ENCODE measurements around the gene TBC1D22A. TPM values are rescaled to one million over a fixed set of nuclear protein-coding genes. Genes with fewer than 3 reads are reported as not detected.

The TBC1D22A gene
- polyA plus RNA-seq, 1 donor from 2014 or later, result 9.3 TPM

DNA sequence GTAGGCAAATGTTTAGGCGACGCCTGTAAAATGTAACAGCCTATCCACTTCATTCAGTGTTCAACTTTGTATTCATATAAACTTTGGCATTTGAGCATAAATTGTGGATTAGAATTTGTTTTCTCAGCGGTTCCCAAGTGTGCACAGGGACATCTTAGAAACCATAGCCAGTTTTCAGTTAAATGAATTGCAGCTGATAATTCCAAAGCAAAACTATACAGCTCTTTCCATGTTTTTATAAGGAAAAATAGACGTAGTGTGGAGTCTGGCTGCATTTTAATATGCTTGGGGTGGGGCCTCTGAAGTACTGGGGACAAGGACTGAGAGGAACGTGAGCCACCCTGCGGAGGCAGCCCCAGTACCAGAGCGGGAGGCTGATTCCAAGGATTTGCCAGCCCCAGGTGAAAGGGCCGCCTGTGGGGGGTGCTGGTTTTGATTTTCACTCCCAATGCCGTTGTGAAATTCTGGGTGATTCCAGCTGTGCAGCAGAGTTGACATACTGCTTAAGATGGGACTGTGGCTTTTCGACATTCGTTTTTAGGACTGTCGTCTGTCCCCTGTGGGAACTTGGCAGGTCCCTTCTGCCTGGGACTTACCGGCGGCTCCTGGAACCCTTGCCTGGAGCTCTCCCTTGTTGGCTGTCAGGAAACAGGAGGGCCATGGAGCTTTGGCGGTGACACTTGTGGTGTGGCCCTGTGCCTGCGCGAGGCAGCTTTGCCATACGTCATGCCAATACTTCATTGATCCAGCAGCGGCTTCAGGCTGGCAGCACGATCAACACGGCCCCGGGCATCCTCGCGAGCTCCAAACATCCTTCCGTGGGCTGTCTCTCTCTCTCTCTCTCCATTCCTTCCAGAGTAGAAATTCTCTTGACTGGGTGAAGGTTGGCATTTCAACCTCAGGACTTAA, 370.9 kb downstream of the TBC1D22A start:
- Histone ChIP-seq H4K20me1 (ENCODE audit: insufficient read depth) (no peaks in the 10 kb centered on the region), H3K9me3 (ENCODE audit: low read length) (no peaks in the 10 kb centered on the region), H3K27me3 (ENCODE audit: insufficient read depth, low read depth, low read length) (no peaks in the 10 kb centered on the region), H3K4me3 (ENCODE audit: low read length) (no peak overlapping the region), H2AFZ (ENCODE audit: low read depth, low read length) (no peak overlapping the region), H3K36me3 (ENCODE audit: insufficient read depth, low read length) (no peaks in the 10 kb centered on the region), H3K79me2 (replicated peaks; ENCODE audit: insufficient read depth, low read length) (no peaks in the 10 kb centered on the region), H3K4me2 (ENCODE audit: low read length) (no peak overlapping the region), H3F3A (ENCODE audit: insufficient read depth, low read length, poor library complexity, severe bottlenecking) (no peaks in the 10 kb centered on the region), H3K9me2 (ENCODE audit: insufficient read depth, low read length) (no peaks in the 10 kb centered on the region), H3K27ac (ENCODE audit: low read length) (no peak overlapping the region), H3K9ac (ENCODE audit: low read length) (no peak overlapping the region)
- TF ChIP-seq, protein P1, sequence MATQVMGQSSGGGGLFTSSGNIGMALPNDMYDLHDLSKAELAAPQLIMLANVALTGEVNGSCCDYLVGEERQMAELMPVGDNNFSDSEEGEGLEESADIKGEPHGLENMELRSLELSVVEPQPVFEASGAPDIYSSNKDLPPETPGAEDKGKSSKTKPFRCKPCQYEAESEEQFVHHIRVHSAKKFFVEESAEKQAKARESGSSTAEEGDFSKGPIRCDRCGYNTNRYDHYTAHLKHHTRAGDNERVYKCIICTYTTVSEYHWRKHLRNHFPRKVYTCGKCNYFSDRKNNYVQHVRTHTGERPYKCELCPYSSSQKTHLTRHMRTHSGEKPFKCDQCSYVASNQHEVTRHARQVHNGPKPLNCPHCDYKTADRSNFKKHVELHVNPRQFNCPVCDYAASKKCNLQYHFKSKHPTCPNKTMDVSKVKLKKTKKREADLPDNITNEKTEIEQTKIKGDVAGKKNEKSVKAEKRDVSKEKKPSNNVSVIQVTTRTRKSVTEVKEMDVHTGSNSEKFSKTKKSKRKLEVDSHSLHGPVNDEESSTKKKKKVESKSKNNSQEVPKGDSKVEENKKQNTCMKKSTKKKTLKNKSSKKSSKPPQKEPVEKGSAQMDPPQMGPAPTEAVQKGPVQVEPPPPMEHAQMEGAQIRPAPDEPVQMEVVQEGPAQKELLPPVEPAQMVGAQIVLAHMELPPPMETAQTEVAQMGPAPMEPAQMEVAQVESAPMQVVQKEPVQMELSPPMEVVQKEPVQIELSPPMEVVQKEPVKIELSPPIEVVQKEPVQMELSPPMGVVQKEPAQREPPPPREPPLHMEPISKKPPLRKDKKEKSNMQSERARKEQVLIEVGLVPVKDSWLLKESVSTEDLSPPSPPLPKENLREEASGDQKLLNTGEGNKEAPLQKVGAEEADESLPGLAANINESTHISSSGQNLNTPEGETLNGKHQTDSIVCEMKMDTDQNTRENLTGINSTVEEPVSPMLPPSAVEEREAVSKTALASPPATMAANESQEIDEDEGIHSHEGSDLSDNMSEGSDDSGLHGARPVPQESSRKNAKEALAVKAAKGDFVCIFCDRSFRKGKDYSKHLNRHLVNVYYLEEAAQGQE (IDR thresholded peaks at IDR 0.05; ENCODE audit: borderline replicate concordance), result no peak
- no peak for TF ChIP-seq EP300 (conservative IDR thresholded peaks at IDR 0.05; ENCODE audit: poor library complexity, severe bottlenecking)
- TF ChIP-seq TAF1 (IDR thresholded peaks at IDR 0.05; ENCODE audit: low read depth), result no peak
- no peak for TF ChIP-seq SMC3 (conservative IDR thresholded peaks at IDR 0.05; ENCODE audit: poor library complexity)
- no peak for TF ChIP-seq CTCF (IDR thresholded peaks at IDR 0.05; ENCODE audit: poor library complexity, severe bottlenecking)

DNA sequence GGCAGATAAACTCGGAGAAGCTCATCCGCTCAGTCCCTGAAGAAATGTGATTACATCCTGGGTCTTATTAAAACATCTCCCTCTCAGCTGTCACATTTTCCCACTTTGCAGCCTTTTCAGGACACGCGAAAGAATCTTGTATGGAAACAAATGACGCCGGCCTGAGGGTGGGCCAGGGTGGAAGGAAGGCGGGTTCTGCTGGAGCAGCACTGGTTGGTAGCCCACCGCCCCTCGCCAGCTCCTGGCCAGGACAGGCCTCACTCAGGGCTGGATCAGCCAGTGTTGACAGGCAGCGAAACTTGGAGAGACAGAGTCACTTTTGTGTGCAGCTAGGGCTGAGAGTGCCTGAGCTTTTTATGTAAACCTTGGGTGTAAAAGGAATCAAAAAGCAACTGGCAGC, 371.8 kb downstream of the TBC1D22A start:
- no peak for TF ChIP-seq MXI1 (conservative IDR thresholded peaks at IDR 0.05; ENCODE audit: poor library complexity, severe bottlenecking)
- TF ChIP-seq CTCF (IDR thresholded peaks at IDR 0.05; ENCODE audit: poor library complexity, severe bottlenecking), result no peak
- TF ChIP-seq, protein P1 (IDR thresholded peaks at IDR 0.05; ENCODE audit: borderline replicate concordance), result no peak
- TF ChIP-seq SMC3 (conservative IDR thresholded peaks at IDR 0.05; ENCODE audit: poor library complexity), result no peak
- TF ChIP-seq RAD21 (conservative IDR thresholded peaks at IDR 0.05), result no peak
- no peak for TF ChIP-seq EZH2 (IDR thresholded peaks at IDR 0.05; ENCODE audit: borderline replicate concordance, insufficient read depth, low read length, poor library complexity, severe bottlenecking)
- no peak for TF ChIP-seq EP300 (conservative IDR thresholded peaks at IDR 0.05; ENCODE audit: poor library complexity, severe bottlenecking)
- no peak for TF ChIP-seq POLR2AphosphoS5 (IDR thresholded peaks at IDR 0.05)
- TF ChIP-seq TAF1 (IDR thresholded peaks at IDR 0.05; ENCODE audit: low read depth), result no peak
- no peak overlapping the region for H2AFZ ChIP-seq (ENCODE audit: low read depth, low read length)
- no peaks in the 10 kb centered on the region for H3K9me3 ChIP-seq (ENCODE audit: low read length)
- no peaks in the 10 kb centered on the region for H3K9me2 ChIP-seq (ENCODE audit: insufficient read depth, low read length)
- no peak overlapping the region for H3K9ac ChIP-seq (ENCODE audit: low read length)
- H3K27me3 ChIP-seq (ENCODE audit: insufficient read depth, low read depth, low read length), result no peaks in the 10 kb centered on the region
- no peaks in the 10 kb centered on the region for H3K36me3 ChIP-seq (ENCODE audit: insufficient read depth, low read length)
- H3K79me2 ChIP-seq (replicated peaks; ENCODE audit: insufficient read depth, low read length), result no peaks in the 10 kb centered on the region
- H4K20me1 ChIP-seq (ENCODE audit: insufficient read depth), result no peaks in the 10 kb centered on the region
- no peak overlapping the region for H3K27ac ChIP-seq (ENCODE audit: low read length)
- no peak overlapping the region for H3K4me2 ChIP-seq (ENCODE audit: low read length)
- H3F3A ChIP-seq (ENCODE audit: insufficient read depth, low read length, poor library complexity, severe bottlenecking), result no peaks in the 10 kb centered on the region
- no peak overlapping the region for H3K4me3 ChIP-seq (ENCODE audit: low read length)
